Glomerular visceral epithelial cell (primary cell): ENCODE measurements around the gene CHST14.

Source experiments
- DNase-seq: peaks from one replicate; pipeline ENCODE4 v3.0.0-alpha.2; 2016; ENCODE audit errors: extremely low spot score

CHST14 gene

DNA sequence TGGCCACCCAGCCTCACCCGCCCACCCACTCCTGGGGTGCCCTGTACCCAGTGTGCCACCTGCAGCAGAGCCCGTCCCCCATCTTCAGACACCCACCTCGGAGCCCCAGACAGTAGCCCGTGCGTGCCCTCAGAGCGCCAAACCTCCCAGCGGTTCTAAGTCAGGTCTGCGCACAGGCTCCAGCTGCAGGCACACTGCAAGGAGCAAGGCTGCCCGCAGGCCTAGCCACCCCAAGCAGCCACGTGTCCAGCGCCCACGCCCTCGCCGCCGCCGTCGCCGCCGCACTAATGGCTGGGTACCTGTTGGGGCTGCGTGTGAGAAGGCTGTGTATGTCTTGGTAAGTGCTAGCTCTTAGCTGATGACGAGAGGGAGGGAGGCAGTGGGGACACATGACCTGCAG is 8.8 kb upstream of the CHST14 start:
- no peak for DNase-seq

DNA sequence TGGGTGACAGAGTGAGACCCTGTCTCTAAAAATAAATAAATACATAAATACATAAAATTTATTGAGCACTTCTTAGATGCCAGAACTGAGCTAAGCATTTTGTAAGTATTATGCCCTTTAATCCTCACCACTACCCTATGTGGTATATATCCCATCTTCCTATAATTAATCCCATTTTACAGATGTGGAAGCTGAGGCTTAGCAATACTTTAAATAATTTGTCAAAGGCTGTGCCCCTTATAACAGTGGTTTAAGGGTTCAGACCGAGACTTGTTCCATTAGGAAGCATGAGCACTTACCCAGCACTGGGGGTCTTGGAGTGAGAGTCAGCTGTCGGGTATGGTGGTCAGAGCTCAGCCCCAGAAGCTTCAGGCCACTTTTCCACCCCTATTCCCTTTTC is 7.5 kb upstream of the CHST14 start:
- DNase-seq, result no peak

DNA sequence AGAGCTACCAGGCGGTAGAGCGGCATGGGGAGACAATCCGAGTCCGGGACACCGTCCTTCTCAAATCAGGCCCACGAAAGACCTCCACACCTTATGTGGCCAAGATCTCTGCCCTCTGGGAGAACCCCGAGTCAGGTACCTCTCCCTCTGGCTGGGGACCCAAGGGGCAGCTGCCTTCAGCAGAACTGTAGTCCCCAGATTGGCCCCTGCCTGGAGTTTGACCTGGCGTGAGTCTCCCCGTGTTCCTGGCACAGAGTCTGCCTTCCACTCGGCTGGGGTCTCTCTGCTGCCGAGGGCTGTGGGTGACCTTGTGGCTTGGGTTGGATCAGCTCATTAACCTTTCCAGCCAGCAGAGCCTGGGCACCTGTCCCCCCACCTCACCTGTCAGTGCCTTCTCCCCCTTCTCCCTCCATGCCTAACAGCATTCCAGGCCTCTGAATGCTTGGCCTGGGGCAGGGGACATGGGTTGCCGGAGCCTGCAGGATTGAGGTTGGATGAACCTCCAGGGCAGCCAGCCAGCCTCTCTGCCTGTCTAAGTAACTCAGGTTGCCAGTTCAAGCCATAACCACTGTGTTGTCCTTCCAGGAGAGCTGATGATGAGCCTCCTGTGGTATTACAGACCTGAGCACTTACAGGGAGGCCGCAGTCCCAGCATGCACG is 6.8 kb upstream of the CHST14 start:
- no peak for DNase-seq

DNA sequence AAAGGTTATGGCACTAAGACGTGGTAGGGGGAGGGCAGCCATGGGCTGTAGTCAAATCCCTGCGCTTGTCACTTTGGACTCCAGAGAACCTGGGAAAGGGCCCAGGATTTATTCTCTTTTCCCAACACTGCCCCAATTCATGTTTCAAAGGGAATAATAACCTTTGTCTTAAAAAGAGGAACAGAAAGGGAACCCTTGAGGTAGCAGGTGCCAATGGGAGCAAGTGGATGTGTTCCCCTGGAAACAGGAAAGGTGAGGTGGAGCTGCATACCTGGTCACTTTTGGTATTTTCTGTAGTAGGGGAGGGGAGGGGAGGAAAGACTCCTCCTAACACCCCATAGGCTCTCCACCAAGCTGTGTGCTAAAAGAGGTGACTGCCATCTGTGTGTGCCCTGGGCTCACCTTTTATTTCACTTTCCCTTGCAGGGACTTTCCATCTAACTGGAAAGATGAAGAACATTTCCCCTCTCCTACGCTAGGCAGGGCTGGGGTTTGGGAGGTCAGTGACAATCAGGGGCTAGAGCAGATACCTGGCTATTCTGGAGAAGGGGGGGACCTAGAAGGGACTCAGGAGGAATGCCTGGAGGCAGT is 6.1 kb upstream of the CHST14 start:
- no peak for DNase-seq

DNA sequence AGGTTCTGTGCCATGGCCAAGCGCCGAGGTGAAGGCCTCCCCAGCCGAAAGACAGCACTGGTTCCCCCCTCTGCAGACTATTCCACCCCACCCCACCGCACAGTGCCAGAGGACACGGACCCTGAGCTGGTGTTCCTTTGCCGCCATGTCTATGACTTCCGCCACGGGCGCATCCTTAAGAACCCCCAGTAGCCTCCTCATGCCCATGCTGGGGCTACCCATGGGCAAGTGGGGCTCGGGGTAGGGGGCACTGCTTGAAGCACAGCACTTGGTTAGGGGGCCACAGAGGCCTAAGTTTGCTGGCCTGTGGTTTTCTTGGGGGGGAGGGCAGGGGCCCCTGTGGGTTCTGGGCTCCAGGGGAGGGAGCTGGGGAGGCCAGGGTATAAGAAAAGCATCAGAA is 4.8 kb upstream of the CHST14 start:
- no peak for DNase-seq

DNA sequence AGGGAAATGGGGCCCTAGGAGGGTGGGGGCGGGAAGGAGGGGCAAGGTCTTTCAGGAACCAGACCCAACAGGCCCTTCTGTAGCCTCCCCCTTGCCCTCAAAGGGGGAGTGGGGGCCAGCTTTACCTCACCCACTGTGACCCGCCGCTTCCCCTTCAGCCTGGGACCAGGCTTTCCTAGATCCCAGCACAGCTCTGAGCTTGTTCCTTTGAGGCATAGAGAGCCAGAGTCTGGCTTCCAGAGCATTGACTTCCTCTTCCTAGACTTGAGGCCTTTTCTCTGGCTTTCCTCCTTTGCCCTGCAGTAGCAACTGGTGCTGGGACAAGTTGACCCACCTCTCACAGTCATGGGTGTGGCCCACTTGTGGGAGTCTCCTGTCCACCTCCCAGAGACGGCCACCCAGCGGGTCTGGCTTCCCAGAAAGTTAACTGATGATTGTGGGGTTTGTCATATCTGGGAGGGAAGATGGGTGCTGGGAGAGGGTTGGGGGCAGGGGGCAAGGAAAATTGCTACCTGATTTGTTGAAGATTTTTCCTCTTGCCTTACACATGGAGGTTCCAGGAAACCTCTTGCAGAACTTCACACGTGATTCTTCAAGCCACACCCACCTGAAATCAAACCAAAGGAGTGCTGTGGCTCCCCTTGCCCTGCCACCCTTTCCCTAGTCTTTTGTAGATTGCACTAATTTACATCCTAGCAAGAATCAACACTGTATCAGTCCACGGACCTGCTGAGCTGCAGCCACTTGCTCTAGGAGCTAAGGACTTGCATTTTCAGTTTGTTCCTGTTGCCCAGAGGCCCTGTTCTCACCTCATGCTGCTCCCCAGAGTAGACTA is 4.1 kb upstream of the CHST14 start:
- DNase-seq, result no peak

DNA sequence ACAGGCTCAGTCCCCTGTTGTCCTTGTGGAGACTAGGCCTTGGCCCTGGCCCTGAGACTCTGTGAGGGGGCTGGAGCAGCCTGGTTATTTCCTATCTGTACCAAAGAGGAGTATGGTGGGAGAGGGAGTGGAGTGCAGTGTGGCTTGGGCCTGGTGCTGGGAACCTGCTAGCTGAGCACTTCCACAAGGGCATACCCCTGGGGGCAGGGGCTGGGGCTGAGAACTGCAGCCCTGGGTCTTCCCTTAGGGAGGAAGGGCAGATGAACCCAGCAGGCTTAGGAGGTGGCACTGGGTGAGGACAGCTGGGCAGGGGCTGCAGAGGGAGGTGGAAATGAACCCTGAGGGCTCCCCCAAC is 3.5 kb upstream of the CHST14 start:
- no peak for DNase-seq

DNA sequence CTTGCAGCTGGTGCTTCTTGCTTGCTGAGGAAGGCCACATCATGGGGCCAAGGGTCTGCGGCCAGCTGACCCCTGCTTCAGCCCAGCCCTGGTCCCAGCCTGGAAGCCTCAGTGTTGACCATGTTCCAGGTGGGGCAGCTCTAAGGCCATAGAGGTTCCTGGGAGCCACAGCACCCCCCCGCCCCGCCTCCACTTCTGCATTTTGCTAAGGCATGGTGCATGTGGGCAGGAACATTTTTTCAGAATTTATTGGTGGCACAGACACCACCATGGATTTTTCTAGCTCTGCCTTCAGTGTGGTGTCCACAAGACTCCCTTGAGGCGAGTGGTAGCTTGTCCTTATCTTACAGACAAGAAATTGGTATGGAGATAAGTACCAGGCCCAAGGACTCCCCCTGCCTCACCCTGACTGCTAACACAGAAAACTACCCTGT is 1.9 kb upstream of the CHST14 start:
- no peak for DNase-seq

DNA sequence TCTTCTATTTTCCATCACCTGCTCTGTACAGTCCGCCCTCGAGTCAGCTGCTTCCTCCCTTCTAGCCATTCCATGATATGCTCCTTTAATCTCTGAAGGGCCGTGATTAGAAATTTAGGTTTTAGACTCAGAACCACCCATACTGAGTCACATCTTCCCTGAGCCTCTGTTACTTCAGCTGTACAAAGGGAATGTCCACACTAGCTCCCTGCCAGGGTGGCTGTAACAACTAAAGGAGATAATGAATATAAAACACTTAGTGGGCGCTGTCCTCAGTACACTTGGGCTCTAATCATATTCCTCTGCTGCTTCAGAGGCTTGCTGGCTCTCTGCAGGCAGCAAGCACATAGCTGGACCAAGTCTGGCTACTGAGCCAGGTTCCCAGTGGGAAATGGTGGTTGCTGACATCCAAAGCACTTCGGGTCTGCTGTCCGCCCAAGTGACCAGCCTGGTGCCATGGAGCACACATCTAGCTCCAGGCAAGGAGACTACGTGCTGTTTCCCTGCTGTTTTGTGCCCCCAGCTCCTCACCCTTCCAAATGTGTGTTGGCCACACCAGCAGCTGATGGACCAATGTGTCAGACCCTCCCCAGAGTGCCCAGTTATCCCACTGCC is 901 bp upstream of the CHST14 start:
- DNase-seq, result no peak

DNA sequence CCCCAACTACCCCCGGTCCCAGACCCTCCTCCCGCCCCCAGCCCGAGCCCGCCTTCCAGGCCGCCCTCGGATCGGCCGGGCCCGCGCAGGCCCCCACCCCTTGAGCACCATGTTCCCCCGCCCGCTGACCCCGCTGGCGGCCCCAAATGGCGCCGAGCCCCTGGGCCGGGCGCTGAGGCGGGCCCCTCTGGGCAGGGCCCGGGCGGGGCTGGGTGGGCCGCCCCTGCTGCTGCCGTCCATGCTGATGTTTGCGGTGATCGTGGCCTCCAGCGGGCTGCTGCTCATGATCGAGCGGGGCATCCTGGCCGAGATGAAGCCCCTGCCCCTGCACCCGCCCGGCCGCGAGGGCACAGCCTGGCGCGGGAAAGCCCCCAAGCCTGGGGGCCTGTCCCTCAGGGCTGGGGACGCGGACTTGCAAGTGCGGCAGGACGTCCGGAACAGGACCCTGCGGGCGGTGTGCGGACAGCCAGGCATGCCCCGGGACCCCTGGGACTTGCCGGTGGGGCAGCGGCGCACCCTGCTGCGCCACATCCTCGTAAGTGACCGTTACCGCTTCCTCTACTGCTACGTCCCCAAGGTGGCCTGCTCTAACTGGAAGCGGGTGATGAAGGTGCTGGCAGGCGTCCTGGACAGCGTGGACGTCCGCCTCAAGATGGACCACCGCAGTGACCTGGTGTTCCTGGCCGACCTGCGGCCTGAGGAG is 472 bp downstream of the CHST14 start:
- DNase-seq, result no peak

DNA sequence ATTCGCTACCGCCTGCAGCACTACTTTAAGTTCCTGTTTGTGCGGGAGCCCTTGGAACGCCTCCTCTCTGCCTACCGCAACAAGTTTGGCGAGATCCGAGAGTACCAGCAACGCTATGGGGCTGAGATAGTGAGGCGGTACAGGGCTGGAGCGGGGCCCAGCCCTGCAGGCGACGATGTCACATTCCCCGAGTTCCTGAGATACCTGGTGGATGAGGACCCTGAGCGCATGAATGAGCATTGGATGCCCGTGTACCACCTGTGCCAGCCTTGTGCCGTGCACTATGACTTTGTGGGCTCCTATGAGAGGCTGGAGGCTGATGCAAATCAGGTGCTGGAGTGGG is 995 bp downstream of the CHST14 start:
- DNase-seq, result peak; percentile 51

DNA sequence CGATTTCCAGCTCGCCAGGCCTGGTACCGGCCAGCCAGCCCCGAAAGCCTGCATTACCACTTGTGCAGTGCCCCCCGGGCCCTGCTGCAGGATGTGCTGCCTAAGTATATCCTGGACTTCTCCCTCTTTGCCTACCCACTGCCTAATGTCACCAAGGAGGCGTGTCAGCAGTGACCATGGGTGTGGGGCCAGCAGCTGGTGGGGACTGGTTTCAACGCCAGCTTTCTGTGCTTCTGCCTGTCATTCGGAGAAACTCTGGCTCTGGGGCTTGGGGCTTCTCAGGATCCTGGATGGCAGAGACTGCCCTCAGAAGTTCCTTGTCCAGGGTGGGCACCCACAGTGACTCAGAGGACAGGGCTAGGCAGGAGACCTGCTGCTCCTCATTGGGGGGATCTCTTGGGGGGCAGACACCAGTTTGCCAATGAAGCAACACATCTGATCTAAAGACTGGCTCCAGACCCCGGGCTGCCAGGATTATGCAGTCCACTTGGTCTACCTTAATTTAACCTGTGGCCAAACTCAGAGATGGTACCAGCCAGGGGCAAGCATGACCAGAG is 1.5 kb downstream of the CHST14 start:
- no peak for DNase-seq

DNA sequence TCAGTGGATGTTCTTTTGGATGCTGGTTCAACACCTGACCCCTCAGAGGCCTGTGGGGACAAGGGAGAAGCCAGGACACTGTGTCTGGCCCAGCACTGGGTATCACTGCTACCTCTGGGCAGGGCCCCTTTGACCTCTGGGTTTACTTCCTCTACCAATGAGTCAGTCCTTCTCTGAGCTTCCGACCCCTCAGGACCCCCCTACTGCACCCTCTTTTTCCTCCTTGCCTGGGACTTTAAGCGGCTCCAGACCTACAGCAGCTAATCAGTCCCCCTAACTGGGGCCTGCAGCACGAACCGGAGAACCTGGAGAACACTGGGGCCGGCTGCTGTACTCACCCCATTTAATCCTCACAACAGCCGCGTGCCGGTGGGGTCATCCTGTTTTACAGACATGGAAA is 3.8 kb downstream of the CHST14 start:
- DNase-seq, result no peak

DNA sequence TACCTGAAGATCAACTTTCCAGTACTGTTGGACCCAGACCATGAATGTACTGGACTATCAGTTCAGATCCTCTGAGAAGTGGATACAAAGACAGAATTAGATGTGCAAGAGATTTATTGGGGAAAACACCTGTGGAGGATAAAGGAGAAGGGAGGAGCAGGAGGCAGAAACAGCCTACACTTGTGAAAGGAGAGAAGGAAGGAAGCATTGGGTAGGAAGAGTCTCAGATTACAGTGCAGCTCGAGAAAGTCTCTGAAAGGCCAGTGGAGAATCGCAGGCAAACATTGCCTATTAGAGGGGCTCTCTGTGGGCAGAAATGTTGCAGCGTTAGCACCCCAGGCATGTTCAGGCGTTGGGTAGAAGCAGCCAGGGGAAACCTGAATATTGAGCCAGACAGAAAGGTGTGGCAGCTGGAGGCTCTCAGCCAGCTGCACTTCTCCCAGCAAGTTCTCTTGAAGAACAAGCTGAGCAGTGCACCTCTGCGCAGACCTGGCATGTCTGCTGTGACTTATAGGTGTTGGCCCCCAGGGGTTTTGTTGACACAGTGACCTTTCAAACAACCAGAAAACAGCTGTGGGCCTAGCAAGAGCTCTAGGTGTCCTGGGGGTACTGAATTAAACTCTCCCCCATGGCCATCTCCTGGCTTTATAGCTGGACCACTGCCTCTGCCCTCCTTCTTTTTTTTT is 7.0 kb downstream of the CHST14 start:
- no peak for DNase-seq

DNA sequence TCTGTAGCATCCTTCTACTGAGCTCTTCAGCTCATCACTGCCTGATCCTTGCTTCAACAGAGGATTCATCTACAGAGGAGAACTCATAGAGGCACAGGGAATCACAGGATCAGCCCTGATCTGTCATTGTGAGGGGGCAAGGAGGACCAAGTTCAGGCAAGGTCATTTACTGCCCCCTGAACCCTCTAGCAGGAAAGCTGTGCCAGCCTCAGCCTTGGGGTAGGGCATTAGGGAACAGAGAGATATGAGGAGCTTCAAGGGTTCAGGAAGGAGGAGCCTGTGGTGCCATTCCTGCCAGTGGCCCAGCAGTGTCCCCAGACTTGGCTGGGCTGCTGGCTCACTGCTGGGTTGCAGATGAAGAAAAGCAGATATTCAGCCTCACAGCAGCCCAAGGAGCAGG is 8.2 kb downstream of the CHST14 start:
- DNase-seq, result no peak

DNA sequence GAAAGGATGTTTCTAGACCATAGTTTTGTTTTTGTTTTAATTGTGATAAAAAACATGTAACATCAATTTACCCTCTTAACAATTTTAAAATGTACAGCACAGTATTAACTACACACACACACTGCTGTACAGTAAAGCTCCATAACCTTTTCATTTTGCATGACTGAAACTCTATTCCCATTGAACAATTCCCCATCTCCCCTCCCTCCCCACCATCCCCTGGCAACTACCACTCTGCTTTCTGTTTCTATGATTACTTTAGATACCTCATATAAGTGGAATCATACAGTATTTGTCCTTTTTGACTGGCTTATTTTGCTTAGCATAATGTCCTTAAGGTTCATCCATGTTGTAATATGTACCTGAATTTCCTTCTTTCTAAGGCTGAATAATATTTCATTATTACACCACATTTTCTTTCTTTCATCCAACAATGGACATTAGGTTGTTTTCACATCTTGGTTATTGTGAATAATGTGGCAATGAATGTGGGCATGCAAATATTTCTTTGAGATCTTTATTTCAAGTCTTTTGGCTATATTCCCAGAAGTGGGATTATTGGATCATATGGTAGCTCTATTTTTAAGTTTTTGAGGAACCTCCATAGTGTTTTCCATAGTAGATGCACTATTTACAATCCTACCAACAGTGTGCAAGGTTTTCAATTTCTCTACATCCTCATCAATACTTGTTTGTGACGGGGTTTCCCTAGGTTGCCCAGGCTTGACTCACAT is 10.7 kb downstream of the CHST14 start:
- no peak for DNase-seq

DNA sequence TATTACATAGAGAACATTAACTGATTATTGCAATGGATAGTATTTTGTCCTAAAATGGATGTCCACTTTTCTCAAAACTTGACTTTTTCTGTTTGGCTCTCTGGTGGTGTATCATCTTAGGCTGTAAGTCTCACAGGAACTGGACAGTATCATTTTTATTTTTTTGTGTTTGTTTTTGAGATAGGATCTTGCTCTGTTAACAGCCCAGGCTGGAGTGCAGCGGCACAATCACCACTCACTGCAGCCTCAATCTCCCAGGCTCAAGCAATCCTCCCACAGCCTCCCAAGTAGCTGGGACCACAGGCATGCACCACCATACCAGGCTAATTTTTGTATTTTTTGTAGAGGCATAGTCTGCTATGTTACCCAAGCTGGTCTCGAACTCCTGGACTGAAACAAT is 13.1 kb downstream of the CHST14 start:
- no peak for DNase-seq

DNA sequence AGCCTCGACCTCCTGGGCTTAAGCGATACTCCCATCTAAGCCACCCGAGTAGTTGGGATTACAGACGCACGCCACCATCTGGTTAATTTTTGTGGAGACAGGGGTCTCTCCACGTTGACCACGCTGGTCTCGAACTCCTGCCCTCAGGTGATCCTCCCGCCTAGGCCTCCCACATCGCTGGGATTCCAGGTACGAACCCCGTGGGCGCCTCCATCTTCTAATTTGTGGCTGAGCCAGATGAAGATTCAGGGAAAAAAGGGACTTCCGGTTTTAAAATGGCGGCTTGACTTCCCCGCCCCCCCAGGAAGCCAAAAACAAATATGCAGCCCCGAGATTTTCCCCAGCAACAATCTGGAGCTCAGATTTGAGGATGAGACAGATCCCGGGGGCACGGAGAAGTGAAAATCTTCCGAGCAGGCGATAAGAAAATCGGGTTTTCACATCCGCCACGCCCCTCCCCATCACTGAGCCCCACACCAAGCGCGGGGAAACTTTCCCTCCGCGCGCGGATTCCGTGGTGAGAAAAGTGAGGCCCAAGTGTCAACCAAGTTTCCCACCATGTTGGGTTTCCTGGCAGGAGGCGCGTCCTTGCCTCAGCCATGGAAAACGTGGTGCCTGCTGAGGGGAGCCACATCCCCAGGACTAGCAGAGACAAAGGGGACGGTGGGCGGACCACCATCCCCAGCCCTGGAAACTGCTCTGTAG is 15.4 kb downstream of the CHST14 start:
- no peak for DNase-seq

DNA sequence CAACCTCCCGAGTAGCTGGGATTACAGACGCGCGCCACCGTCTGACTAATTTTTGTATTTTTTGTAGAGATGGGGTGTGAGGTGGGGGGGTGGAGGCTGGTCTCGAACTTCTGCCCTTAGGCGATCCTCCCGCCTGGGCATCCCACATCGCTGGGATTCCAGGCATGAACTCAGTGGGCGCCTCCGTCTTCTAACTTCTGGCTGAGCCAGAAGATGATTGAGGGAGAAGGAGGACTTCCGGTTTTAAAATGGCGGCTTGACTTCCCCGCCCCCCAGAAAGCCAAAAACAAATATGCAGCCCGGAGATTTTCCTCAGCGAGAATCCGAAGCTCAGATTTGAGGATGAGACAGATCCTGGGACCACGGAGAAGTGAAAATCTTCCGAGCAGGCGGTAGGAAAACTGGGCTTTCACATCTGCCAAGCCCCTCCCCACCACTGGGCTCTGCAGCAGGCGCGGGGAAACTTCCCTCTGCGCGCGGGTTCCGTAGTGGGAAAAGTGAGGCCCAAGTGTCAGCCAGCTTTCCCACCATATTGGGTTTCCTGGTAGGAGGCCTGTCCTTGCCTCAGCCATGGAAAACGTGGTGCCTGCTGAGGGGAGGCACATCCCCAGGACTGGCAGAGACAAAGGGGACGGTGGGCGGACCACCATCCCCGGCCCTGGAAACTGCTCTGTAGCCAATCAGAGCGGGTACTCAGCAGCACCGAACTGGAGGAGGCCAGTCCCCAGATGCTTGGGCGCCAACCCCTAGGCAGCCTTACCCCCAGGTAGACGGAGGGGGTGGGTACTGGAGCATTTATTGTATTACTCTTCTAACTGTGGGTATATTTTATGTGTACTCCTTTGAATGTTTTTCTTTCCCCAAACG is 17.3 kb downstream of the CHST14 start:
- DNase-seq, result no peak
